CD4-positive, CD25-positive, alpha-beta regulatory T cell (primary cell): ENCODE measurements around the gene PABPC4L. TPM values are rescaled to one million over a fixed set of nuclear protein-coding genes. Genes with fewer than 3 reads are reported as not detected.
"Not testable (repeated sequence)": the region's sequence is repeated elsewhere in the genome, so short reads cannot be mapped to it uniquely, and the experiment has no call there.

Experiments
- ATAC-seq, 2 donors: fragments of 150-1000 bp; cut with Tn5 transposase; one replicate each; pipeline ENCODE4 v1.10.0; 2021; ENCODE audit warnings: low read depth in 2 of 2, moderate number of reproducible peaks in 2 of 2, moderate library complexity in 1 of 2
- DNase-seq, 3 donors: peaks; one replicate each; pipeline versions ENCODE4 v3.0.0 to v3.0.0-alpha.2; 2012 to 2022; ENCODE audit warnings: mixed read lengths in 1 of 3
- H3K27ac ChIP-seq: one replicate; pipeline ENCODE4 v1.7.0; 2013; ENCODE audit warnings: mild to moderate bottlenecking, low read length; ENCODE audit not compliant: insufficient read depth, poor library complexity, severe bottlenecking
- H3K27me3 ChIP-seq: one replicate; pipeline ENCODE4 v1.7.0; 2013; ENCODE audit warnings: low read length; ENCODE audit not compliant: control insufficient read depth, insufficient read depth
- H3K36me3 ChIP-seq: one replicate; pipeline ENCODE4 v1.7.0; 2013; ENCODE audit warnings: mild to moderate bottlenecking, low read length, moderate library complexity; ENCODE audit not compliant: control insufficient read depth, insufficient read depth
- H3K4me1 ChIP-seq: 2 replicates; pipeline ENCODE4 v1.7.0; 2013; ENCODE audit warnings: mild to moderate bottlenecking, low read length; ENCODE audit not compliant: insufficient read depth, control insufficient read depth, poor library complexity, severe bottlenecking
- H3K4me3 ChIP-seq: one replicate; pipeline ENCODE4 v1.7.0; 2013; ENCODE audit warnings: low read depth, mild to moderate bottlenecking, low read length, moderate library complexity
- H3K9me3 ChIP-seq, 2 experiments: 1 replicate in 1 of 2; 2 replicates in 1 of 2; pipeline ENCODE4 v1.7.0; 2013; ENCODE audit warnings: low read length in 2 of 2, mild to moderate bottlenecking in 1 of 2, moderate library complexity in 1 of 2; ENCODE audit not compliant: control insufficient read depth in 2 of 2
- H3K27ac Mint-ChIP-seq, 3 donors: one replicate each; pipeline ENCODE4 v1.8.0; 2020 to 2022; ENCODE audit warnings: mild to moderate bottlenecking in 3 of 3, mixed read lengths in 3 of 3, moderate library complexity in 2 of 3
- H3K27me3 Mint-ChIP-seq: one replicate; pipeline ENCODE4 v1.8.0; 2022; ENCODE audit warnings: mild to moderate bottlenecking, mixed read lengths
- H3K36me3 Mint-ChIP-seq: one replicate; pipeline ENCODE4 v1.8.0; 2020; ENCODE audit warnings: mixed read lengths
- H3K4me1 Mint-ChIP-seq, 4 donors: one replicate each; pipeline ENCODE4 v1.8.0; 2020 to 2022; ENCODE audit warnings: mixed read lengths in 4 of 4, mild to moderate bottlenecking in 1 of 4
- H3K4me3 Mint-ChIP-seq, 4 donors: one replicate each; pipeline ENCODE4 v1.8.0; 2020 to 2022; ENCODE audit warnings: mild to moderate bottlenecking in 4 of 4, mixed read lengths in 4 of 4, moderate library complexity in 3 of 4
- H3K9me3 Mint-ChIP-seq, 7 donors: one replicate each; pipeline ENCODE4 v1.8.0; 2020 to 2022; ENCODE audit warnings: mixed read lengths in 7 of 7, mild to moderate bottlenecking in 3 of 7, moderate library complexity in 2 of 7
- polyA plus RNA-seq, 4 donors: library from polyadenylated mRNA; unstranded; fragments of 300-500 nt; fragmentation: Illumina TruSeq; gene quantifications; one replicate each; pipeline ENCODE4 v1.2.3, GENCODE V29; 2021
- total RNA-seq: library from RNA; stranded (reverse); gene quantifications from one replicate; pipeline ENCODE4 v1.2.3, GENCODE V29; 2022

Gene PABPC4L
- not detected for total RNA-seq
- polyA plus RNA-seq = not detected

DNA sequence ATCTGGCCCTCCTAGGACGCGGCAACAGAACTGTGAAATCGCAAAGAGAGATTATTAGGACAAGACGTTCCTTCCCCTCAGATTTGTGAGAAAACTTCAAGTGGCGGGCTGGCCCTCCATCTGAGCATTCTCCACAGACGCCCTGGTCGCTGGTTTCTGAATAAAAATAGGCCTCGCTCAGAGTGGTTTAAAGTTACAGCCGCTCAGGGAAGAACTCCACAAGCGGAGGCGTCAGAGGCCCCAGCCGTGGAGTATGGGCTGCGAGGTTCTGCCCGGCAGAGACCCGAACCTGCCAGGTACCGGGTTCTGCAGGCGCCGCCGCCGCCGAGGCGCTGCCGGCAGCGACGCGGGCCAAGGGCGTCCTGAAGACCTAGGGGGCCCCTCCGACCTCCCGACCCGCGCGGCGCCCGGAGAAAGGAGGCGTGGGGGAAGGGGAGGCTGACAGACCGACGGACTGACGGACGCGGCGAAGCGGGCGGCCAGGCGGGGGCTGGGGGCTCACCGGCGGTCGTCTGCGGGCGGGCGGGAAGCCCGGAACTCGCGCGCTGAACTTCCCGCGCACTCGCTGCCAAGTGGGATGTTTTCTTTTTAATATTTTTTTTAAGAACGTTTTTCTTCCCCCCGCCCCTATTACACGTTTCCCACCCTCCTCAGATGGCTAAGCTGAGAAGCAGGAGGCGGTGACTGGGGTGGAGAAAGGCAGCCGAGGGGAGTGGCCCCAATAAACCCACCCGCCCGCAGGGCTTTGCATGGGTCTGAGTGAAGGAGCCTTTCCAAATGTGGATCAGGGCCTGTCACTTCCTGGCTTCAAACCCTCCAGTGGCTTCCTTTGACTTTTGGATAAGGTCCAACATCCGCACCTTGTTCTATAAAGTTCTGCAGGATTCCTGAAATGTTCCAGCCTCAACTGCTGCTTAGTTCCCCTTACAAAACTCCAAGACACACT is at the start of gene PABPC4L:
Gene PABPC4L (minus strand): TSS at position 574 of the 946 bp plus-strand sequence. CDS start 770 bp downstream, outside the sequence.
- DNase-seq (no peak), ATAC-seq (no peak)
- Mint-ChIP-seq H3K27me3 (no peaks in the 10 kb centered on the region), H3K36me3 (no peaks in the 10 kb centered on the region), H3K4me3 (no peak within 1 kb of the TSS), H3K9me3 (peaks cover 0 to 10% (median 5%) of the 10 kb centered on the region in 7 donors), H3K27ac (no peak within 1 kb of the TSS), H3K4me1 (no peaks in the 10 kb centered on the region)
- H3K27ac ChIP-seq = no peak within 1 kb of the TSS
- H3K4me3 ChIP-seq = no peak within 1 kb of the TSS
- H3K27me3 ChIP-seq = no peaks in the 10 kb centered on the region
- no peaks in the 10 kb centered on the region for H3K36me3 ChIP-seq
- no peaks in the 10 kb centered on the region for H3K4me1 ChIP-seq
- no peaks in the 10 kb centered on the region for H3K9me3 ChIP-seq

DNA sequence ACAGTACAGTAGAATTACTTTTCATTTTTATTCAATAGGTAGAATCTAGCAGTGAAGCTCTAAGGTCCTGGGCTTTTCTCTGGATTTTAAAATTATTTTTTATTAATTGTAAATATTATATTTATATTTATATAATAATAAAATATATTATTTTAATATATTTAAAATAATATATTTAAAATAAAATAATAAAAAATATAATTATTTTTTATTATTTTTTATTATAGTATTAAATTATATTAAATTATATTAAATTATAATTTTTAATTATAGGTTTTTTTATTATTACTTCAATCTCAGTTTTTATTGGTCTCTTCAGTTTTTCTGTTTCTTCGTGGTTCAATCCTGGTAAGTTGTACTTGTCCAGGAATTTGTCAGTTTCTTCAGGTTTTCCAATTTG is 49.7 kb upstream of the PABPC4L start:
- Histone ChIP-seq H3K27me3 (no peaks in the 10 kb centered on the region), H3K4me3 (no peak overlapping the region), H3K27ac (no peak overlapping the region), H3K4me1 (no peaks in the 10 kb centered on the region), H3K36me3 (no peaks in the 10 kb centered on the region), H3K9me3 (peaks cover 2 to 6% of the 10 kb centered on the region in 2 experiments)
- no peak overlapping the region for H3K27ac Mint-ChIP-seq
- H3K4me1 Mint-ChIP-seq = no peaks in the 10 kb centered on the region
- DNase-seq (no peak), ATAC-seq (no peak)
- peaks cover 1 to 25% (median 4%) of the 10 kb centered on the region in 7 donors for H3K9me3 Mint-ChIP-seq
- H3K36me3 Mint-ChIP-seq = no peaks in the 10 kb centered on the region
- H3K4me3 Mint-ChIP-seq = no peak overlapping the region
- H3K27me3 Mint-ChIP-seq = no peaks in the 10 kb centered on the region

DNA sequence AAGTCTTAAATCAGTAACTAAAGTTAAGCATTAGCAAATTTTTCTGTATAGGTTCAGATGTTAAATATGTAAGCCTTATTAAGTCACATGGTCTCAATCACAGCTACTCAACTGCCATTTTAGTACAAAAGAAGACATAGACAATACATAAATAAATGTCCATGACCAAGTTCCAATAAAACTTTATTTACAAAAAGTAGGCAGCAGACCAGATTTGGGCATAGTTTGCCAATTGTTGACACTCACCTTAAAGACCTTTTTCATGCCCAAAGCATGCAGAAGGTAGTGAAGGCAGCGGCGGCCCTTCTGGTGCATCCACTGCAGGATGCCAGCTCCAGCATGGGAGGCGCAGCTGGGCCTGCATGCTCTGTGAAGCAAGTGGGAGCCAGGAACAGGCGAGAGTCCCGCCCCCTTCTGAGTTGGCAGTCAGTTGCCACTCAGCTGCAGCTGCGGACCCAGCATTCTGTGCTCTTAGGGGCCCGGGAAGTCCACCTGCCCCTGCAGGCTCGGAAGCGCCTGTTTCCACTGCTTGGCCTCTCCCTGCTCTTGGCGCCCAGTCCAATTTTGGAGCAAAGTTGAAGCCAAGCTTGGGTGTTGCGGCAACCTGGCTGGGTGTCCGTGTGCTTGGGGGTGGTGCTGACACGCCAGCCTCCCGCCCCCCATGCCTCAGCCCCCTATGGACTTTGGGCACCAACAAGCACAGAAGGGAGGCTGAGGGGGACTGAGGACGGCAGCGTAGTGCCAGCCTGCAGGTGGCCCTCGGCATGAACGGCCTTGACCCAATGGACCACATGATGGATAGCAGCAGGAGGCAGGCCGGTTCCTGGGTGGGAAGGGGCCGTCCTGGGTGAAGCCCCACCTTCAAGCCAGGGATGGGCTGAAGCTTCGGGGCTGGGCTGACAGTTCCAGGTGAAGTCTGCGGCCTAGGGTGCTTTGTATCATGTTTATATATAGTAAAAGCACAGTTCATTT is 42.4 kb upstream of the PABPC4L start:
- ATAC-seq (no peak), DNase-seq (no peak)
- H3K27me3 Mint-ChIP-seq = no peaks in the 10 kb centered on the region
- no peak overlapping the region for H3K4me3 Mint-ChIP-seq
- no peaks in the 10 kb centered on the region for H3K27me3 ChIP-seq
- H3K4me1 ChIP-seq = no peaks in the 10 kb centered on the region
- H3K27ac ChIP-seq = no peak overlapping the region
- H3K9me3 ChIP-seq = no peaks in the 10 kb centered on the region
- peaks cover 0 to 16% (median 6%) of the 10 kb centered on the region in 7 donors for H3K9me3 Mint-ChIP-seq
- no peak overlapping the region for H3K4me3 ChIP-seq
- H3K27ac Mint-ChIP-seq = no peak overlapping the region
- H3K36me3 ChIP-seq = no peaks in the 10 kb centered on the region
- no peaks in the 10 kb centered on the region for H3K36me3 Mint-ChIP-seq
- H3K4me1 Mint-ChIP-seq = no peaks in the 10 kb centered on the region

DNA sequence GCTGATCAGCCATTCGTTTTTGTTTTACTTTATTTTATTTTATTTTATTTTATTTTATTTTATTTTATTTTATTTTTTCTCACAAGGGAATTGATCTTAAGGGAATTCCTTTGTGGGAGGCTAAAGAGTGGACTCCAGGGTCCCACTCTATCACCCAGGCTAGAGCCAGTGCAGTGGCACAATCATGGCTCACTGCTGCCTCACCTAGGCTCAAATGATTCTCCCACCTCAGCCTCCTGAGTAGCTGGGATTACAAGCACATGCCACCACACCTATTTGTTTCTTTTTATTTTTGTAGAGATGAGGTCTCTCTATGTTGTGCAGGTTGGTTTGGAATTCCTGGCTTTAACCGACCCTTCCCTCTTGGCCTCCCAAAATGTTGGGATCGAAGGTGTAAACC is 17.5 kb upstream of the PABPC4L start:
- no peak for ATAC-seq
- DNase-seq = no peak
- H3K36me3 ChIP-seq = no peaks in the 10 kb centered on the region
- H3K4me1 ChIP-seq = no peaks in the 10 kb centered on the region
- Mint-ChIP-seq H3K27me3 (no peaks in the 10 kb centered on the region), H3K4me1 (no peaks in the 10 kb centered on the region), H3K36me3 (no peaks in the 10 kb centered on the region), H3K27ac (no peak overlapping the region), H3K9me3 (peaks cover 3 to 18% (median 9%) of the 10 kb centered on the region in 7 donors), H3K4me3 (no peak overlapping the region)
- peaks cover 3 to 7% of the 10 kb centered on the region in 2 experiments for H3K9me3 ChIP-seq
- H3K4me3 ChIP-seq = no peak overlapping the region
- H3K27me3 ChIP-seq = no peaks in the 10 kb centered on the region
- H3K27ac ChIP-seq = no peak overlapping the region

DNA sequence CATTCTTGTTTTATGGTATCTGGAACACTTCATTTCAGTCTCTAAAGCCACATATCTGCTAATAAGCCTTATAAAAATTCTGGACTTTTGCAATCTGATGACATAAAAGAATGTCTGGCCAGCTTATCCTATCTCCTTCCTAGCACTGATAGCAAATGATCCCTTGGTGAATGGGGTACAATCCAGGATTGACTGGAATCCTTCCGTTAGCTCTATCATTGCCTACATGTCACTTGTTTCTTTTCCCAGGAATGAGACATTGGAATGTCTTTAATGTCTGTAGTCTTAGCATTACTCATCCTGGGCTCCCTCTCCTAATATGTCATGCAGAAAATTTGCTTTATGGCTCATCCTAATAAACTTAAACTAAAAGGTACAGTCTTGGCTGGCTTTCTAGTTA is 14.8 kb upstream of the PABPC4L start:
- Mint-ChIP-seq H3K27me3 (no peaks in the 10 kb centered on the region), H3K4me1 (no peaks in the 10 kb centered on the region)
- no peaks in the 10 kb centered on the region for H3K36me3 ChIP-seq

DNA sequence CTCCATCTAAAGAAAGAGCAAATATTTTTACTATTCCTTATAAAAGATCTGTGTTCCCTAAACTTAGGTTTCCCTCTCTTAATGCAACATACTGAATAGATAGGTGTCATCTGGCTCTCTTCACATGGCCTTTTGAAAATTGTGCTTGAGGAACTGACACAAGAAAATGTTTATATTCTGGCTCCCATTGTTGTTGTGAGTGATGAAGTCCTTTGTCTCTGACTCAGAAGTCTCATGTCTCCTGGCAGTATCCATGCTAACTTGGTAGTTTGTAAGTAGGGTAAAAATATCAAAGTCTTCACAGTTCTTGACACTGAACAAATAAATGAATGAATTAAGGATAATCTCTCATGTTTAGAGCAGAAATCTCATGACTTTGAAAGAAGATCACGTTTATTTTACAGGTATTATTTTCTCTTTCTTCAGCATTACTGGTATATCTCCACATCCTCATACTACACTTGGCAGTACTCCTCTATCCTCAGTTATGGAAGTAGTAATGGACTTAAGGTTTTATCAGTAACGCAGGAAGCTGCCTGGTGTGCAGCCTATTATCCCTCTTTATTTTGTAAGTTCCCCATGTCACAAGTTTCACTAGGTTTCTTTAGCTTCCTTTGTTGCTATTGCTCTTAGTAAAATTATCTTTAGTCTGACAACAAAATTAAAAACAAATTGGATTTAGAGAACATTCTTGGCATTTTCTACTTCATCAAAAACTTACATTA is 14.2 kb upstream of the PABPC4L start:
- H3K4me1 ChIP-seq = no peaks in the 10 kb centered on the region

More for the DNA sequence above, 14.8 kb upstream of the PABPC4L start:
- Mint-ChIP-seq H3K36me3 (no peaks in the 10 kb centered on the region), H3K4me3 (no peak overlapping the region), H3K9me3 (peaks cover 3 to 18% (median 7%) of the 10 kb centered on the region in 7 donors), H3K27ac (no peak overlapping the region)
- Histone ChIP-seq H3K4me1 (no peaks in the 10 kb centered on the region), H3K27ac (no peak overlapping the region), H3K4me3 (no peak overlapping the region), H3K27me3 (no peaks in the 10 kb centered on the region), H3K9me3 (peaks cover 3 to 8% of the 10 kb centered on the region in 2 experiments)
- DNase-seq (no peak), ATAC-seq (no peak)

DNA sequence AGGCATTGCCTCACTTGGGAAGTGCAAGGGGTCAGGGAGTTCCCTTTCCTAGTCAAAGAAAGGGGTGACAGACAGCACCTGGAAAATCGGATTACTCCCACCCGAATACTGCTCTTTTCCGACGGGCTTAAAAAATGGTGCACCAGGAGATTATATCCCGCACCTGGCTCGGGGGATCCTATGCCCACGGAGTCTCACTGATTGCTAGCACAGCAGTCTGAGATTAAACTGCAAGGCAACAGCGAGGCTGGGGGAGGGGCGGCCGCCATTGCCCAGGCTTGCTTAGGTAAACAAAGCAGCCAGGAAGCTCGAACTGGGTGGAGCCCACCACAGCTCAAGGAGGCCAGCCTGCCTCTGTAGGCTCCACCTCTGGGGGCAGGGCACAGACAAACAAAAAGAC is 6.4 kb upstream of the PABPC4L start:
- not testable (repeated sequence) for H3K27ac ChIP-seq, H3K36me3 ChIP-seq, H3K27me3 Mint-ChIP-seq

More for the DNA sequence above, 14.2 kb upstream of the PABPC4L start:
- Mint-ChIP-seq H3K27me3 (no peaks in the 10 kb centered on the region), H3K27ac (no peak overlapping the region), H3K4me1 (no peaks in the 10 kb centered on the region), H3K36me3 (no peaks in the 10 kb centered on the region), H3K9me3 (peaks cover 3 to 18% (median 7%) of the 10 kb centered on the region in 7 donors), H3K4me3 (no peak overlapping the region)
- no peak overlapping the region for H3K4me3 ChIP-seq
- ATAC-seq (no peak), DNase-seq (no peak)
- peaks cover 3 to 8% of the 10 kb centered on the region in 2 experiments for H3K9me3 ChIP-seq
- no peak overlapping the region for H3K27ac ChIP-seq
- H3K36me3 ChIP-seq = no peaks in the 10 kb centered on the region
- no peaks in the 10 kb centered on the region for H3K27me3 ChIP-seq

More for the DNA sequence above, 6.4 kb upstream of the PABPC4L start:
- not testable (repeated sequence) for H3K9me3 ChIP-seq, H3K36me3 Mint-ChIP-seq, ATAC-seq, H3K4me1 ChIP-seq, DNase-seq, H3K4me3 Mint-ChIP-seq, H3K27ac Mint-ChIP-seq, H3K4me3 ChIP-seq, H3K27me3 ChIP-seq, H3K4me1 Mint-ChIP-seq
- H3K9me3 Mint-ChIP-seq = peaks cover 0 to 18% (median 11%) of the 10 kb centered on the region in 7 donors
